Activated B cell treated with CpG ODN at 0.5 μM for 24 hours (primary cell): ENCODE data around the gene CCDC93. TPM values are rescaled to one million over a fixed set of nuclear protein-coding genes. Genes with fewer than 3 reads are reported as not detected.
"Not testable (repeated sequence)": the region's sequence is repeated elsewhere in the genome, so short reads cannot be mapped to it uniquely, and the experiment has no call there.

Experiments used
- ATAC-seq: fragments of 200-7000 bp; cut with Tn5 transposase; one replicate; pipeline ENCODE4 v1.10.0; 2021; ENCODE audit warnings: low read depth, mild to moderate bottlenecking, moderate library complexity
- CTCF ChIA-PET: fragments of 350-600 bp; sonication (Branson Sonifier 250); formaldehyde crosslinking; loops from one replicate; lab custom pipeline; 2021; ENCODE audit warnings: antibody characterized with exemption; lab: Charles Lee
- POLR2A ChIA-PET: fragments of 350-600 bp; sonication (Branson Sonifier 250); formaldehyde crosslinking; loops from one replicate; lab custom pipeline; 2021; ENCODE audit warnings: antibody characterized with exemption; lab: Charles Lee
- DNase-seq: peaks from one replicate; pipeline ENCODE4 v3.0.0; 2022
- H3K27ac Mint-ChIP-seq: one replicate; pipeline ENCODE4 v1.8.0; 2020; ENCODE audit warnings: mixed read lengths
- H3K27me3 Mint-ChIP-seq: one replicate; pipeline ENCODE4 v1.8.0; 2021; ENCODE audit warnings: mixed read lengths
- H3K36me3 Mint-ChIP-seq: one replicate; pipeline ENCODE4 v1.8.0; 2021; ENCODE audit warnings: low read depth, mixed read lengths
- H3K4me1 Mint-ChIP-seq: one replicate; pipeline ENCODE4 v1.8.0; 2021; ENCODE audit warnings: mixed read lengths
- H3K4me3 Mint-ChIP-seq: one replicate; pipeline ENCODE4 v1.8.0; 2020; ENCODE audit warnings: mild to moderate bottlenecking, mixed read lengths
- H3K9me3 Mint-ChIP-seq: one replicate; pipeline ENCODE4 v1.8.0; 2020; ENCODE audit warnings: mixed read lengths
- intact Hi-C: fragments of 100-400 bp; cut with micrococcal nuclease; formaldehyde crosslinking; loops from one replicate; pipeline ENCODE4 v1.15.1; 2024
- total RNA-seq: library from RNA; stranded (reverse); gene quantifications from 2 replicates; pipeline ENCODE4 v1.2.3, GENCODE V29; 2022
- TF ChIP-seq, protein P1 (sequence below): fragments of 200-600 bp; IDR thresholded peaks from one replicate; pipeline ENCODE4 v1.8.0; 2022; ENCODE audit warnings: antibody characterized with exemption, mild to moderate bottlenecking

The CCDC93 gene
- total RNA-seq, 1 donor from 2014 or later = 38.8 TPM

- POLR2A ChIA-PET = no interaction called here
- intact Hi-C loops = no loop called here
- H3K27ac Mint-ChIP-seq = no peak overlapping the region
These were observed 83.1 kb downstream of the CCDC93 start for GRCh38 chr2:117930775-117931174.

DNA sequence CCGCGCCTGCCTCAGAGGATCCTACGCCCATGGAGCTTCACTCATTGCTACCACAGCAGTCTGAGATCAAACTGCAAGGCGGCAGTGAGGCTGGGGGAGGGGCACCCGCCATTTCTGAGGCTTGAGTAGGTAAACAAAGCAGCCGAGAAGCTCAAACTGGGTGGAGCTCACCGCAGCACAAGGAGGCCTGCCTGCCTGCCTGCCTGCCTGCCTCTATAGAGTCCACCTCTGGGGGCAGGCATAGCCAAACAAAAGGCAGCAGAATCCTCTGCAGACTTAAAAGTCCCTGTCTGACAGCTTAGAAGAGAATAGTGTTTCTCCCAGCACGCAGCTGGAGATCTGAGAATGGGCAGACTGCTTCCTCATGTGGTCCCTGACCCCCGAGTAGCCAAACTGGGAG, 90.4 kb downstream of the CCDC93 start:
- H3K27ac Mint-ChIP-seq, H3K27me3 Mint-ChIP-seq, H3K4me3 Mint-ChIP-seq, ATAC-seq, DNase-seq, CTCF ChIA-PET, H3K9me3 Mint-ChIP-seq, intact Hi-C loops, POLR2A ChIA-PET, H3K4me1 Mint-ChIP-seq: not testable (repeated sequence)
- H3K36me3 Mint-ChIP-seq = peaks cover 94% of the 10 kb centered on the region

More at GRCh38 chr2:117930775-117931174, 83.1 kb downstream of the CCDC93 start:
- no peak for DNase-seq
- Mint-ChIP-seq H3K36me3 (peaks cover 94% of the 10 kb centered on the region), H3K4me3 (no peak overlapping the region), H3K27me3 (no peaks in the 10 kb centered on the region), H3K9me3 (peaks cover 6% of the 10 kb centered on the region), H3K4me1 (no peaks in the 10 kb centered on the region)
- no peak for ATAC-seq
- CTCF ChIA-PET = no interaction called here
- TF ChIP-seq, protein P1, sequence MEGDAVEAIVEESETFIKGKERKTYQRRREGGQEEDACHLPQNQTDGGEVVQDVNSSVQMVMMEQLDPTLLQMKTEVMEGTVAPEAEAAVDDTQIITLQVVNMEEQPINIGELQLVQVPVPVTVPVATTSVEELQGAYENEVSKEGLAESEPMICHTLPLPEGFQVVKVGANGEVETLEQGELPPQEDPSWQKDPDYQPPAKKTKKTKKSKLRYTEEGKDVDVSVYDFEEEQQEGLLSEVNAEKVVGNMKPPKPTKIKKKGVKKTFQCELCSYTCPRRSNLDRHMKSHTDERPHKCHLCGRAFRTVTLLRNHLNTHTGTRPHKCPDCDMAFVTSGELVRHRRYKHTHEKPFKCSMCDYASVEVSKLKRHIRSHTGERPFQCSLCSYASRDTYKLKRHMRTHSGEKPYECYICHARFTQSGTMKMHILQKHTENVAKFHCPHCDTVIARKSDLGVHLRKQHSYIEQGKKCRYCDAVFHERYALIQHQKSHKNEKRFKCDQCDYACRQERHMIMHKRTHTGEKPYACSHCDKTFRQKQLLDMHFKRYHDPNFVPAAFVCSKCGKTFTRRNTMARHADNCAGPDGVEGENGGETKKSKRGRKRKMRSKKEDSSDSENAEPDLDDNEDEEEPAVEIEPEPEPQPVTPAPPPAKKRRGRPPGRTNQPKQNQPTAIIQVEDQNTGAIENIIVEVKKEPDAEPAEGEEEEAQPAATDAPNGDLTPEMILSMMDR = no peak

- H3K36me3 Mint-ChIP-seq = peaks cover 96% of the 10 kb centered on the region
- no peaks in the 10 kb centered on the region for H3K27me3 Mint-ChIP-seq
- DNase-seq (no peak), ATAC-seq (no peak)
- intact Hi-C loops = no loop called here
- no peaks in the 10 kb centered on the region for H3K4me1 Mint-ChIP-seq
- H3K4me3 Mint-ChIP-seq = no peak overlapping the region
- no peaks in the 10 kb centered on the region for H3K9me3 Mint-ChIP-seq
- H3K27ac Mint-ChIP-seq = no peak overlapping the region
- ChIA-PET POLR2A (no interaction called here), CTCF (no interaction called here)
- TF ChIP-seq, protein P1 = no peak
These were observed 92.3 kb downstream of the CCDC93 start for GRCh38 chr2:117921520-117921919.

- TF ChIP-seq, protein P1 = no peak
- CTCF ChIA-PET = no interaction called here
- intact Hi-C loops = no loop called here
- Mint-ChIP-seq H3K36me3 (peaks cover 91% of the 10 kb centered on the region), H3K4me3 (no peak overlapping the region), H3K27me3 (no peaks in the 10 kb centered on the region), H3K9me3 (peaks cover 2% of the 10 kb centered on the region), H3K27ac (no peak overlapping the region), H3K4me1 (no peaks in the 10 kb centered on the region)
- DNase-seq (no peak), ATAC-seq (no peak)
- POLR2A ChIA-PET = no interaction called here
These were observed 95.3 kb downstream of the CCDC93 start for GRCh38 chr2:117918608-117919007.

DNA sequence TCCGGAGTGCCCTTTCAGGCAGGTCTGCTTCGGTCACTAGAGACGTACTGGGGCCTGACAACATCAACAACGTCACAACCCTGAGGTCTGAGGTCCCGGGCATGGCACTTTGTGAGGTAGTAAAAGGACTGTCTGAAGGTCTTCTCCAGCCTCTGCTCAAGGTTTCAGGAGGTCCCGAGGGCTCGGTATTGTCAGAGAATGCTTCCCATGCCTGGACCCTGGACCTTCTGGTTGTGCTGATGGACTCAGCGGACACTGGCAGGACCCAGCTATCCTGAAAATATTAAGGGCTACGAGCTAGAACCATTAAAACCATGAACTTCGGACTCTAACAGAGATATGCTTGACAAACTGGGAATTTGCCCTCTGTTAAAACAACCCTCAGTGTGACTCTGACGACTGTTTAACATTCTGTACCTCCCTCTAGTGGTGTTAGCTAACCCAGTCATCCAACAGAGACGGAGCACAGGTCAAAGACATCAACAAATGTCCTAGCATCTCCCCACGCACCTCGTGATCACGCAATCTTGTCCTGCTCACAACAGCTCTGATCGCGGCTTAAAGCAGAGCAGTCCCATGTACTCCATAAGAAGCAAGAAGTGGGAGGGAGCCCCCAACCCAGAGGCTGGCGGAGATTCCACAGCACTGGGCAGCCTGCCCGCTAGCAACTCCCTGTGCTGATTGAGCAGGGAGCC, 96.5 kb downstream of the CCDC93 start:
- peaks cover 5% of the 10 kb centered on the region for H3K9me3 Mint-ChIP-seq
- ATAC-seq = no peak
- TF ChIP-seq, protein P1 = no peak
- DNase-seq = no peak
- POLR2A ChIA-PET = no interaction called here
- H3K4me1 Mint-ChIP-seq = no peaks in the 10 kb centered on the region
- H3K27ac Mint-ChIP-seq = no peak overlapping the region
- no peak overlapping the region for H3K4me3 Mint-ChIP-seq
- CTCF ChIA-PET = no interaction called here
- intact Hi-C loops = no loop called here
- peaks cover 84% of the 10 kb centered on the region for H3K36me3 Mint-ChIP-seq
- H3K27me3 Mint-ChIP-seq = no peaks in the 10 kb centered on the region

- no peak overlapping the region for H3K4me3 Mint-ChIP-seq
- H3K27me3 Mint-ChIP-seq = peaks cover 2% of the 10 kb centered on the region
- DNase-seq (no peak), ATAC-seq (no peak)
- TF ChIP-seq, protein P1 = no peak
- intact Hi-C loops = no loop called here
- no peak overlapping the region for H3K27ac Mint-ChIP-seq
- H3K4me1 Mint-ChIP-seq = no peaks in the 10 kb centered on the region
- peaks cover 8% of the 10 kb centered on the region for H3K9me3 Mint-ChIP-seq
- ChIA-PET POLR2A (no interaction called here), CTCF (no interaction called here)
- H3K36me3 Mint-ChIP-seq = no peaks in the 10 kb centered on the region
These were observed 110.9 kb downstream of the CCDC93 start for GRCh38 chr2:117902933-117903332.
